Measurements from ENCODE around the gene CNDP2. TPM values are rescaled to one million over a fixed set of nuclear protein-coding genes. Genes with fewer than 3 reads are reported as not detected.
A peak's percentile ranks its signal among the peaks of the same experiment; 100 is the strongest.

Gene CNDP2
- total RNA-seq: 100 to 1,000 TPM; 211 to 212 TPM

- H3K4me1 Mint-ChIP-seq (ENCODE audit: low read depth): peaks cover 33% of the 10 kb centered on the region
- peak; percentile 82 for ATAC-seq (replicated peaks in 1 of 2)
- peak within 1 kb of the TSS; percentile 97 to 98 for H3K4me3 Mint-ChIP-seq
Observed at GRCh38 chr18:74495581-74496507, at the start of gene CNDP2. Gene CNDP2 (plus strand): TSS chr18:74496363. CDS start chr18:74499974, 3,611 bp downstream.

GRCh38 chr18:74446631-74447403 is 49.3 kb upstream of the CNDP2 start:
- Mint-ChIP-seq H3K27me3 (ENCODE audit: low read depth) (no peaks in the 10 kb centered on the region), H3K27ac (no peak overlapping the region), H3K9me3 (no peaks in the 10 kb centered on the region), H3K4me1 (ENCODE audit: low read depth) (no peaks in the 10 kb centered on the region), H3K36me3 (ENCODE audit: insufficient read depth in 2 of 2) (no peaks in the 10 kb centered on the region), H3K4me3 (no peak overlapping the region)
- DNase-seq: no peak
- no peak for ATAC-seq (replicated peaks in 1 of 2)

More at GRCh38 chr18:74495581-74496507, at the start of gene CNDP2:
- Mint-ChIP-seq H3K36me3 (ENCODE audit: insufficient read depth in 2 of 2) (peaks cover 7 to 9% of the 10 kb centered on the region in 2 donors), H3K27me3 (ENCODE audit: low read depth) (no peaks in the 10 kb centered on the region), H3K9me3 (no peaks in the 10 kb centered on the region), H3K27ac (peak within 1 kb of the TSS; percentile 93)
- peak; percentile 100 for DNase-seq

GRCh38 chr18:74447404-74448152 is 48.6 kb upstream of the CNDP2 start:
- Mint-ChIP-seq H3K27ac (no peak overlapping the region), H3K4me1 (ENCODE audit: low read depth) (no peaks in the 10 kb centered on the region), H3K36me3 (ENCODE audit: insufficient read depth in 2 of 2) (no peaks in the 10 kb centered on the region), H3K27me3 (ENCODE audit: low read depth) (no peaks in the 10 kb centered on the region), H3K4me3 (no peak overlapping the region), H3K9me3 (no peaks in the 10 kb centered on the region)
- no peak for DNase-seq
- ATAC-seq (replicated peaks in 1 of 2): no peak

- no peak overlapping the region for H3K4me3 Mint-ChIP-seq
- H3K4me1 Mint-ChIP-seq (ENCODE audit: low read depth): no peaks in the 10 kb centered on the region
- ATAC-seq (replicated peaks in 1 of 2): no peak
- no peaks in the 10 kb centered on the region for H3K36me3 Mint-ChIP-seq (ENCODE audit: insufficient read depth in 2 of 2)
- no peak for DNase-seq
- H3K9me3 Mint-ChIP-seq: no peaks in the 10 kb centered on the region
- H3K27ac Mint-ChIP-seq: no peak overlapping the region
- H3K27me3 Mint-ChIP-seq (ENCODE audit: low read depth): peaks cover 12% of the 10 kb centered on the region
Observed at GRCh38 chr18:74450626-74451025, 45.5 kb upstream of the CNDP2 start.

- H3K27me3 Mint-ChIP-seq (ENCODE audit: low read depth): peaks cover 12% of the 10 kb centered on the region
- H3K36me3 Mint-ChIP-seq (ENCODE audit: insufficient read depth in 2 of 2): no peaks in the 10 kb centered on the region
- no peaks in the 10 kb centered on the region for H3K4me1 Mint-ChIP-seq (ENCODE audit: low read depth)
- no peak overlapping the region for H3K4me3 Mint-ChIP-seq
- no peaks in the 10 kb centered on the region for H3K9me3 Mint-ChIP-seq
- H3K27ac Mint-ChIP-seq: no peak overlapping the region
- no peak for ATAC-seq (replicated peaks in 1 of 2)
- no peak for DNase-seq
Observed at GRCh38 chr18:74451148-74451547, 45.0 kb upstream of the CNDP2 start.

DNA sequence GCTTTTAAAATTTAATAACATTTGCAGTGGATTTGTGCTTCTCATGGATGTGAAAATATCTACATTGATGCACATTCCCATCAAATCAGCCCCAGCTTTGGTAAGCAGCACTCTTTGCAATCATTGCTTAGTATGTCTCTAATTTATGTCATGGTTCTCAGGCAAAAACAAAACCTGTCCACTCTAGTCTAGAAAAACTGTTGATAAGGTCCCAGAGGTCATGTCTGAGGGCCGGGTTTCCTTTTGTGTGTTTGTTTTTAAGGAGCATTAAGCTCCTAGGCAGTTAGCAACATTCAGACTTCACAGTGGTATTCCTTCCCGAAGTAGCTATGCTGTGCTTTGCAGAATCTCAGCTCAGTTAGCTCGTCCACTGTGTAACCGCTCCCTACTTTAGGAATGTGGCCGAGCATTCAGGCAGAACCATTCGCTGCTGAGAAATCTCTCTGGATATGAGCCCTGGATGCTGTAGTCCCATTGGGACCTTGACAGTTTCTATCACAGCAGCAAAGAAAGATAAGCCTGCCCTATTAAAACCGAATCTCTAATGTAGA is 43.1 kb upstream of the CNDP2 start:
- no peak overlapping the region for H3K27ac Mint-ChIP-seq
- no peak overlapping the region for H3K4me3 Mint-ChIP-seq
- ATAC-seq (replicated peaks in 1 of 2): no peak
- H3K27me3 Mint-ChIP-seq (ENCODE audit: low read depth): peaks cover 22% of the 10 kb centered on the region
- peaks cover 9% of the 10 kb centered on the region for H3K4me1 Mint-ChIP-seq (ENCODE audit: low read depth)
- no peaks in the 10 kb centered on the region for H3K9me3 Mint-ChIP-seq
- H3K36me3 Mint-ChIP-seq (ENCODE audit: insufficient read depth in 2 of 2): no peaks in the 10 kb centered on the region
- no peak for DNase-seq

GRCh38 chr18:74453642-74454198 is 42.4 kb upstream of the CNDP2 start:
- no peak overlapping the region for H3K27ac Mint-ChIP-seq
- DNase-seq (no peak), ATAC-seq (replicated peaks in 1 of 2) (no peak)
- no peak overlapping the region for H3K4me3 Mint-ChIP-seq
- no peaks in the 10 kb centered on the region for H3K36me3 Mint-ChIP-seq (ENCODE audit: insufficient read depth in 2 of 2)
- peaks cover 28% of the 10 kb centered on the region for H3K27me3 Mint-ChIP-seq (ENCODE audit: low read depth)
- no peaks in the 10 kb centered on the region for H3K9me3 Mint-ChIP-seq
- peaks cover 9% of the 10 kb centered on the region for H3K4me1 Mint-ChIP-seq (ENCODE audit: low read depth)

GRCh38 chr18:74454279-74454751 is 41.8 kb upstream of the CNDP2 start:
- H3K27me3 Mint-ChIP-seq (ENCODE audit: low read depth): peaks cover 34% of the 10 kb centered on the region
- H3K4me3 Mint-ChIP-seq: no peak overlapping the region
- H3K9me3 Mint-ChIP-seq: no peaks in the 10 kb centered on the region
- H3K27ac Mint-ChIP-seq: no peak overlapping the region
- DNase-seq (no peak), ATAC-seq (replicated peaks in 1 of 2) (no peak)
- no peaks in the 10 kb centered on the region for H3K36me3 Mint-ChIP-seq (ENCODE audit: insufficient read depth in 2 of 2)
- H3K4me1 Mint-ChIP-seq (ENCODE audit: low read depth): peaks cover 9% of the 10 kb centered on the region

DNA sequence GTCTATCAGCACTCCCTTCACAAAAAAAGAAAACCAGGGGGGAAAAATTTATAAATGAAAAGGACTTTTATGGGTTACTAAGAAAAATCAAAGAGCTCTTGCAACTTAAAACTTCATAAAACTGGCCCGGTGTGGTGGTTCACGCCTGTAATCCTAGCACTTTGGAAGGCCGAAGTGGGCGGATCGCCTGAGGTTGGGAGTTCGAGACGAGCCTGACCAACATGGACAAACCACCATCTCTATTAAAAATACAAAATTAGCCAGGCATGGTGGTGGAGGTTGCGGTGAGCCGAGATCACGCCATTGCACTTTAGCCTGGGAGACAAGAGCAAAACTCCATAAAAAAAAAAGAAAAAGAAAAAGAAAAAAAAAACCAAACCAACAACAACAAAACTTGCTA is 40.8 kb upstream of the CNDP2 start:
- Mint-ChIP-seq H3K4me1 (ENCODE audit: low read depth) (peaks cover 9% of the 10 kb centered on the region), H3K27ac (no peak overlapping the region), H3K27me3 (ENCODE audit: low read depth) (peaks cover 42% of the 10 kb centered on the region), H3K36me3 (ENCODE audit: insufficient read depth in 2 of 2) (no peaks in the 10 kb centered on the region), H3K9me3 (no peaks in the 10 kb centered on the region), H3K4me3 (no peak overlapping the region)
- no peak for ATAC-seq (replicated peaks in 1 of 2)
- no peak for DNase-seq

GRCh38 chr18:74456017-74456348 is 40.2 kb upstream of the CNDP2 start:
- H3K4me1 Mint-ChIP-seq (ENCODE audit: low read depth): peaks cover 9% of the 10 kb centered on the region
- H3K36me3 Mint-ChIP-seq (ENCODE audit: insufficient read depth in 2 of 2): no peaks in the 10 kb centered on the region
- no peak overlapping the region for H3K27ac Mint-ChIP-seq
- peak overlapping the region; percentile 62 to 70 for H3K4me3 Mint-ChIP-seq
- ATAC-seq (replicated peaks in 1 of 2) (no peak), DNase-seq (no peak)
- no peaks in the 10 kb centered on the region for H3K9me3 Mint-ChIP-seq
- H3K27me3 Mint-ChIP-seq (ENCODE audit: low read depth): peaks cover 42% of the 10 kb centered on the region

GRCh38 chr18:74456349-74457042 is 39.7 kb upstream of the CNDP2 start:
- H3K4me3 Mint-ChIP-seq: peak overlapping the region; percentile 62 to 70
- no peak for DNase-seq

More at GRCh38 chr18:74456349-74457042, 39.7 kb upstream of the CNDP2 start:
- Mint-ChIP-seq H3K9me3 (no peaks in the 10 kb centered on the region), H3K36me3 (ENCODE audit: insufficient read depth in 2 of 2) (no peaks in the 10 kb centered on the region), H3K27me3 (ENCODE audit: low read depth) (peaks cover 42% of the 10 kb centered on the region), H3K4me1 (ENCODE audit: low read depth) (peaks cover 9% of the 10 kb centered on the region), H3K27ac (no peak overlapping the region)
- no peak for ATAC-seq (replicated peaks in 1 of 2)

Data from activated T-cell treated with anti-CD3 and anti-CD28 coated beads, Interleukin-2, amount 50 U/mL, for 72 hours (primary cell).